Thyroid gland (tissue), 4 donors: ENCODE measurements around the gene EIF1.

Experiments used
- CTCF ChIP-seq, 6 experiments: fragments of 200-600 bp in 3 of 6; fragments of 450-650 bp in 3 of 6; sonication (generic) in 3 of 6; IDR thresholded peaks; one replicate each; pipeline ENCODE4 v1.5.1; 2016 to 2019; ENCODE audit warnings: antibody characterized with exemption in 6 of 6, mild to moderate bottlenecking in 2 of 6, inconsistent platforms in 1 of 6, moderate library complexity in 1 of 6
- POLR2A ChIP-seq, 2 donors: fragments of 450-650 bp; IDR thresholded peaks; one replicate each; pipeline ENCODE4 v1.6.1; 2017; ENCODE audit warnings: antibody characterized with exemption in 2 of 2, mild to moderate bottlenecking in 2 of 2, moderate library complexity in 1 of 2

GRCh38 chr17:41717408-41718286 lies 29.0 kb downstream of the EIF1 start:
- TF ChIP-seq POLR2A (IDR thresholded peaks at IDR 0.05) (no peak), CTCF (IDR thresholded peaks at IDR 0.05) (no peak)
